Measurements from ENCODE around the gene TBC1D2.

DNA sequence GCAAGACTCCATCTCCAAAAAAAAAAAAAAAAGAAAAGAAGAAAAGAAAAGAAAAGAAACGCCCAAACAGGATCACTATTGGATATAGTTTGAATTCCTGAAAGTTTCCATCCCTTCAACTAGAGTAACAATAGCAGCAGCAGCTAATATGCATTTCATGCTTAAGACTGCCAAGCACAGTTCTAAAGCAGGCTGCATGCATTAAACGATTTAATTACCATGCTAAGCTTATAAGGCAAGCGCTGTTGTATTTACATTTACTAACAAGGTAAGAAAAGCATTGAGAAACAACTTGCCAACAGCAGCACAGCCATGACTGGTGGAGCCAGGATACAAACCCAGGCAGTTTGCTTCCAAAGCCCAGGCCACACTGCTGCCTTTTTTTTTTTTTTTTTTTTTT is 13.0 kb downstream of the TBC1D2 start:
- TF ChIP-seq MYB (IDR thresholded peaks at IDR 0.05; ENCODE audit: borderline replicate concordance, low read depth, low read length) (no peak), BRCA1 (IDR thresholded peaks at IDR 0.05; ENCODE audit: low read depth, low read length) (no peak)
